Stimulated activated CD4-positive, alpha-beta T cell treated with anti-CD3 and anti-CD28 coated beads, Interleukin-4, amount 100 ng/mL, for 1 hour (primary cell): ENCODE data around the gene PRC1.
"Not testable (repeated sequence)": the region's sequence is repeated elsewhere in the genome, so short reads cannot be mapped to it uniquely, and the experiment has no call there.

ENCODE experiments used
- DNase-seq: peaks from one replicate; pipeline ENCODE4 v3.0.0-alpha.2; 2020

Gene PRC1

GRCh38 chr15:90994417-90995311 lies at the start of gene PRC1:
Gene PRC1, minus strand, starts transcription at chr15:90994535. Its CDS starts 118 bp downstream, at chr15:90994417.
- peak; percentile 97 for DNase-seq

DNA sequence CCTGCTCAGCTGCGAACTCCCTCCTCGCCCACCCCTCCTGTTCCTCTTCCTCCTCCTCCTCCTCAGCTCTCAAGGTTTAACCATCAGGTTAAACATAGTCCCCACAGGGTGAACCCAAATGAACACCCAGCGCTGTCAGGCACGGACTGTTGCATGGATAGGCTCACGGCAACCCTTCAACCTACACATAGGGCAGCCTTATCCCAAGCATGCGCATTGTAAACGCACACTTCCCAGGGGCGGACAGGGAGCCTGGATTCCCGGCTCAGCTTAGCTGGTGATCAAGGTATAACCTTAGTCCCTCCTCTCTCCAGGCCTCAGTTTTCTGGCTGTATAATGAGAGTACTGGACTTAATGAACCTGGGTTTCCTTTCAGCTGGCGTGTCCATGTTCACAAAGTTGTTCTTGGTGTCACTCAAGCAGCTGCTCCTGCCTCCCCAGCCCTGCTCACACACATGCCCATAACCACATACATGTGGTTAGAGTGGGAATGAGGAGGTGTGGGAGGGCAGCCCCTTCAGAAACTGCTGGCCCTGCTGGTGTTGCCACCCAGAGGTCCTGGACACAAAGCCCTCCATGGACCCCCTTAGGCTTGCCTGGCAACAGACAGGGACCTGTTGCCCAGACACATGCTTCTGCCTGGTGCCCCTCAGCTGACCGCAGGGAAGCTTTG lies 49.0 kb upstream of the PRC1 start:
- DNase-seq = no peak

GRCh38 chr15:91040856-91041255 lies 46.5 kb upstream of the PRC1 start:
- DNase-seq = no peak

GRCh38 chr15:91039996-91040395 lies 45.7 kb upstream of the PRC1 start:
- no peak for DNase-seq

- DNase-seq = peak; percentile 50
Observed at GRCh38 chr15:91032919-91033803, 38.8 kb upstream of the PRC1 start.

- no peak for DNase-seq
Observed at GRCh38 chr15:91031796-91032195, 37.5 kb upstream of the PRC1 start.

DNA sequence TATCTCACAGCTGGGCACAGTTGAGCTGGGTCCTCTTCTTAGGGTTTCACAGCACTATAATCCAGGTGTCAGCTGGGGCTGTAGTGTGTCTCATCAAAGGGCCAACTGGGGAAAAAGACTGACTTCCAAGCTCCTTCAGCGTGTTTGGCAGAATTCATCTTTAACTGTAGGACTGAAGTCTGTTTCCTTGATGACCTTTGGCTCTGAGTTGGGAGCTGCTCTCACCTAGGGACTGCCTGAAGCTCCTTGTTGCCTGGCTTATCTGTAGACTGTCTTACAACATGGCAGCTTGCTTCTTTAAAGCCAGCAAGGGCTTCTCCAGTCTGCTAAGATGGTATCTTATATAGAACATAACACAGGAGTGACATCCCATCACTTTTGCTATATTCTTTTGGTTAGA lies 33.3 kb upstream of the PRC1 start:
- DNase-seq = no peak

- no peak for DNase-seq
Observed at GRCh38 chr15:91023720-91024119, 29.4 kb upstream of the PRC1 start.

DNA sequence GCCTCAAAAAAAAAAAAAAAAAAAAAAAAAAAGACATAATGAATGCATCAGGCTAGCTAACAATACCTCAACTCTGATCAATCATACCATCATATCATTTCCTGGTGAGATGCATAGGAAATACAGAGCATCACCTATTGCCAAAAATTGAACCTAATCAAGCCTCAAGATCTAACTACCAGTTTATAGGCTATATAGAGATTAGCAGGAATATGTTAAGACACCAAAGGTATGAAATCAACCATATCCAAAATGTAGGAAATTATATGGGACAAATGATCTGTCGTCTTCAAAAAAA lies 28.4 kb upstream of the PRC1 start:
- DNase-seq = no peak

GRCh38 chr15:91022075-91022831 lies 27.9 kb upstream of the PRC1 start, which contains the start of gene VPS33B:
Gene VPS33B, minus strand, starts transcription at chr15:91022594. Its CDS starts 345 bp downstream, at chr15:91022249.
- peak; percentile 70 for DNase-seq

DNA sequence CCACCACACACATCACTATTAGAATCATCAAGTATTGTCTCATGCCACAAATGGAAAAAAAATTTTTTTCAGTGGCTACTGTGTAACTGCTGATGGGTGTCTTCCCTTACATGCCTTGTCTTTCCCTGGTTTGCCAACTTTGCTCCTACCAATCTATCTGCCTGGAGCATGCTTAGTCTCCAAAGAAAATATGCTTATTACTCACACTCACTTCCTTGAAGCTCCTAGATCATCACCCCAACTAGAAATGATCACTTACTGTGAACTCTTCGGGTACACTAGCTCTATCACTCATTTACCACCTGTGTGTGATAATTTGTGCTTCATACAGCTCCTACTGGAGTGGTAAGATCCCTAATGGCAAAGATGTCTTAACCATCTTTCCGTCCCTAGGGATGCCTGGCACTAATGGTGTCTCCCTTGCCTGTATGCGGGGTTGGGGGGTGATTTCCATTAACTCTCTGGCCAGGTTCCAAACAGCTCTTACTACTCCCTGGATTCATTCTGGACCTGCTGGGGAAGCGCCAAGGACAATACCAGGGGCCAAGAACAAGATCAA lies 27.3 kb upstream of the PRC1 start:
- DNase-seq = no peak

GRCh38 chr15:91018158-91018557 lies 23.8 kb upstream of the PRC1 start:
- no peak for DNase-seq

DNA sequence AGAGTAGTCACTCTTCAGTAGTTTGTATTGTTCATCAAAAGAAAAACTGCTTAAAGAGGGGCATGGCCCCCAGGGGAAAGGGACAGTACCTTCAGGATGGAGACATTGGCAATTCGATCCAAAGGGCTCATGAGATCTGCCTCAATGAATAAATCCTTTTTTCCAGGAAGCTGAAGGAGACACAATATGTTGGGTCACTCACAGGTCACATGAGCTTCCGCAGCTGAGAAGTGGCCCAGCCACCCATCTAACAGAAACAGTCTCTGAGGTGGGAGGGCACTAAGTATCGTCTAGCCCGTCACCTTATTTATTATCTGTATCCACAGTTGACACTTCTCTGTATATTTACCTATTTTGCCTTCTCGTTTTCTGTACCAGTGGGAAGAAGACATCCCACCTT lies 23.4 kb upstream of the PRC1 start:
- DNase-seq = no peak

DNA sequence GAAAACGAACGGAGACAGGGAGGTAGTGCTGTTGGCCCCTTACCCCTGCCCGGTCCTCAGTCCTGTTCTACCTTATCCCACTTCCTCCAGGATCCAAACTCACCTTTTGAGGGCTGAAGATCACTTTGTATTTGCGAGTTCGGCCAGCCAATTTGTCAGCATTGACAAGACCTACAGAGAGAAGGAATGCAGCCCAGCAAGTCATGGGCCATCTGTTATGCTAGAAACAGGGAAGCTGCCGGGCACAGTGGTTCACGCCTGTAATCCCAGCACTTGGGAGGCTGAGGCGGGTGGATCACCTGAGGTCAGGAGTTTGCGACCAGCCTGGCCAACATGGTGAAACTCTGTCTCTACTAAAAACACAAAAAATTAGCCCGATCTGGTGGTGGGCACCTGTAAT lies 19.4 kb upstream of the PRC1 start:
- DNase-seq = not testable (repeated sequence)

GRCh38 chr15:91007266-91007665 lies 12.9 kb upstream of the PRC1 start:
- no peak for DNase-seq

DNA sequence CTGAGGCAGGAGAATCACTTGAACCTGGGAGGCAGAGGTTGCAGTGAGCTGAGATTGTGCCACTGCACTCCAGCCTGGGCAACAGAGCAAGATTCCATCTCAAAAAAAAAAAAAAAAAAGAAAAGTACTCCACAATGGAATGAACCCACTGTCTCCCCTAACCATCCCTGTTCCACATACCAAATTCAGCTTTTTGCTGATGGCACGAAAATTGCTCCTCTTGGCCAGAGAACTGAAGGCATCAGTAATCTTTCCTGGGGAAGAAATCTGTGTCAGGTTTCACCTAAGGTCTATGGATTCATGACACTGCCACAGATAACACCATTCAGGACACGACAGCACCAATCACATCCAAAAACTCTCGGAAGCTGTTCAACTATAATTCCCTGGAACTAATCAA lies 6.9 kb upstream of the PRC1 start:
- no peak for DNase-seq

DNA sequence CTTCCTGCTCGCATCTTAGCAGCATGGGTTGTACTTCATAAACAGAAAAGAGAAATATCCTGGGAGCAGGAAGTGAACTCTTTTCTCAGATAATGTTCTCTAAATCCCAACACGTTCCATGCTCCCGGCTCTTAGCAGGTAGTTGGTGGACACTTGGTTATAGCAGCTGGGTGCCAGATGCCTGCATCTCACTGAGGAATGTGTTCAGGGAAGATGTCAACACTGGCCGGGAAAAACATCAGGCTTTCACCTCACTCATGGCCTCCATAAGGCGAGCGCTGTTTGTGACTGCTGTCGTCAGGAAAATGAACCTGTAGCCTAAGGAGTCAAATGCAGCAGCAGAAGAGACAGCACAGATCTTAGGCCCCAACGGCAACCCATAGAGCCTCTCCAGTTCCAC lies 4.4 kb upstream of the PRC1 start:
- no peak for DNase-seq

DNA sequence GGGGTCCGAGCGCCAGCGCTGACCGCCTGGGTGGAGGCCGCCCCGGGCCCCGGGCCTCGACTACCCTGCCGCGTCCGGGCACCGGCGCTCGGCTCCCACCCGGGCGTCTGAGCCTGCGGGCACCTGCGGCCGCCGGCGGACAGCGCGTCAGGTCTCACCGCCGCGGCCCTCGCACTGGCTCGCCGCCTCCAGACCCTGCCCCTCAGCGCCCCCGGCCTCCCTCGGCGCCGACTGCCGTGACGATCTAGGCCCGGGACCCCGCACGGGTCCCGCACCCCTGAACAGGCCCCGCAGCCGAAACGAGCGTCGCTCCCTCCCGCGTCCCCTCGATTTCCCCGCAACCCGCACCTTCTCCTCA lies 297 bp downstream of the PRC1 start:
- DNase-seq = no peak

GRCh38 chr15:90991587-90992285 lies 2.6 kb downstream of the PRC1 start:
- no peak for DNase-seq

DNA sequence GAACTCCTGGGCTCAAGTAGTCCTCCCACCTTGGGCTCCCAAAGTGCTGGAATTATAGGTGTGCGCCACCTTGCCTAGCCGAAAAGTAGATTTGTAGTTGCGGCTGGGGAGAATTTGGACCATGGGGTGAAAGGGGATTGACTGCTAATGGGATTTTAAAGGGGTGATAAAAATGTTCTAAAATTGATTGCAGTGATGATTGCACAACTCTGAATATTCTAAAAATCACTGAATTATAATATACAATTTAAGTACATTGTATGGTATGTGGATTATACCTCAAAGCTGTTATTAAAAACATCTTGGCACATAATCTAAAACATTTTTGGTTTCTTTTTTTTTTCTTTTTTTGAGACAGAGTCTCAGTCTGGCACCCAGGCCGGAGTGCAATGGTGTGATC lies 3.9 kb downstream of the PRC1 start:
- DNase-seq = no peak

DNA sequence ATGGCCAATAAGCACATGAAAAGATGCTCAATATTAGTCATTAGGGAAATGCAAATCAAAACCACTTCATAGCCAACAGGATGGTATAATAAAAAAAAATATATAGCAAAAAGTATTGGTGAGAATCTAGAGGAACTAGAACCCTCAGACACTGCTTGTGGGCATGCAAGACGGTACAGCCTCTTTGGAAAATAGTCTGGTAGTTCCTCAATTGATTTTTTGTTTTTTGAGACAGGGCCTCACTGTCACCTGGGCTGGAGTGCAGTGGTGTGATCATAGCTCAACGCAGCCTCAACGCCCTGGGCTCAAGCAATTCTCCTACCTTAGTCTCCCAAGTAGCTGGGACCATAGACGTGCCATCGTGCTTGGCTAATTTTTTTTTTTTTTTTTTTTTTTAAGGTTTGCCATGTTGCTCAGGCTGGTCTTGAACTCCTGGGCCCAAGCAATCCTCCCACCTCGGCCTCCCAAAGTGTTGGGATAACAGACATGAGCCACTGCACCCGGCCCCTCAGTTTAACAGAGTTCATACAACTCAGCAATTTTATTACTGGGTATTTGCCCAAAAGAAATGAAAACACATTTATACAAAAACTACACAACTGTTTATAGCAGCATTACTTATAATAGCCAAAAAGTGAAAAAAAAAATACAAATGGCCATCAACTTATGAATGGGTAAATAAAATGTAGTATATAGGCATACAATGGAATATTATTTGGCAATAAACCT lies 5.1 kb downstream of the PRC1 start:
- no peak for DNase-seq
